ENCODE results near the gene PALLD. TPM values are rescaled to one million over a fixed set of nuclear protein-coding genes. Genes with fewer than 3 reads are reported as not detected.

Gene PALLD
- total RNA-seq, 1 donor from 2014 or later, result 250 TPM

GRCh38 chr4:168755598-168756477 is 259.0 kb downstream of the PALLD start:
- no peak for DNase-seq (ENCODE audit: low read depth)

GRCh38 chr4:168757500-168757899 is 260.6 kb downstream of the PALLD start:
- DNase-seq (ENCODE audit: low read depth), result peak; percentile 41

- peak; percentile 78 for DNase-seq (ENCODE audit: low read depth)
Observed at GRCh38 chr4:168758351-168758876, 261.6 kb downstream of the PALLD start.

GRCh38 chr4:168759321-168759720 is 262.5 kb downstream of the PALLD start:
- DNase-seq (ENCODE audit: low read depth), result no peak

- no peak for DNase-seq (ENCODE audit: low read depth)
Observed at GRCh38 chr4:168759959-168760527, 263.2 kb downstream of the PALLD start.

GRCh38 chr4:168761066-168761465 is 264.2 kb downstream of the PALLD start:
- no peak for DNase-seq (ENCODE audit: low read depth)

- DNase-seq (ENCODE audit: low read depth), result no peak
Observed at GRCh38 chr4:168765322-168765721, 268.5 kb downstream of the PALLD start.

- peak; percentile 28 for DNase-seq (ENCODE audit: low read depth)
Observed at GRCh38 chr4:168765726-168766125, 268.9 kb downstream of the PALLD start.

GRCh38 chr4:168766604-168767316 is 269.9 kb downstream of the PALLD start:
- peak; percentile 49 for DNase-seq (ENCODE audit: low read depth)

GRCh38 chr4:168769416-168769815 is 272.6 kb downstream of the PALLD start:
- peak; percentile 34 for DNase-seq (ENCODE audit: low read depth)

- DNase-seq (ENCODE audit: low read depth), result no peak
Observed at GRCh38 chr4:168769837-168770236, 273.0 kb downstream of the PALLD start.

- DNase-seq (ENCODE audit: low read depth), result no peak
Observed at GRCh38 chr4:168771251-168771650, 274.4 kb downstream of the PALLD start.

- DNase-seq (ENCODE audit: low read depth), result no peak
Observed at GRCh38 chr4:168773388-168774195, 276.7 kb downstream of the PALLD start.

GRCh38 chr4:168776382-168776781 is 279.5 kb downstream of the PALLD start:
- no peak for DNase-seq (ENCODE audit: low read depth)

- DNase-seq (ENCODE audit: low read depth), result no peak
Observed at GRCh38 chr4:168777277-168777965, 280.6 kb downstream of the PALLD start.

GRCh38 chr4:168781341-168781740 is 284.5 kb downstream of the PALLD start:
- DNase-seq (ENCODE audit: low read depth), result peak; percentile 31

- peak; percentile 36 for DNase-seq (ENCODE audit: low read depth)
Observed at GRCh38 chr4:168781926-168782325, 285.1 kb downstream of the PALLD start.

GRCh38 chr4:168782439-168782838 is 285.6 kb downstream of the PALLD start:
- no peak for DNase-seq (ENCODE audit: low read depth)

- peak; percentile 71 for DNase-seq (ENCODE audit: low read depth)
Observed at GRCh38 chr4:168784786-168785461, 288.1 kb downstream of the PALLD start.

- DNase-seq (ENCODE audit: low read depth), result no peak
Observed at GRCh38 chr4:168787334-168787733, 290.5 kb downstream of the PALLD start.

Data from myocyte (in vitro differentiated cells).